Sigmoid colon (tissue), 7 donors: ENCODE data around the gene CFD. TPM values are rescaled to one million over a fixed set of nuclear protein-coding genes. Genes with fewer than 3 reads are reported as not detected.

Source experiments
- DNase-seq: peaks from one replicate; pipeline ENCODE4 v3.0.0-alpha.2; 2019
- H3K27ac ChIP-seq, 4 donors: fragments of 200-600 bp; sonication (generic); one replicate each; pipeline ENCODE4 v1.5.1; 2016 to 2019; ENCODE audit warnings: mild to moderate bottlenecking in 1 of 4
- H3K27me3 ChIP-seq, 3 donors: fragments of 200-600 bp; sonication (generic); one replicate each; pipeline ENCODE4 v1.5.1; 2019; ENCODE audit warnings: mild to moderate bottlenecking in 1 of 3
- H3K36me3 ChIP-seq, 4 donors: fragments of 200-600 bp; sonication (generic); one replicate each; pipeline ENCODE4 v1.5.1; 2016 to 2019
- H3K4me1 ChIP-seq, 4 donors: fragments of 200-600 bp; sonication (generic); one replicate each; pipeline ENCODE4 v1.5.1; 2017 to 2019
- H3K4me3 ChIP-seq, 4 donors: fragments of 200-600 bp; sonication (generic); one replicate each; pipeline ENCODE4 v1.5.1; 2017 to 2019; ENCODE audit warnings: mild to moderate bottlenecking in 2 of 4, moderate library complexity in 1 of 4
- H3K9me3 ChIP-seq, 4 donors: fragments of 200-600 bp in 3 of 4; sonication (generic) in 3 of 4; one replicate each; pipeline versions ENCODE4 v1.5.1 to v1.6.1; 2013 to 2019
- EP300 ChIP-seq, 4 donors: sonication (generic); formaldehyde crosslinking; IDR thresholded peaks; one replicate each; pipeline ENCODE4 v1.6.1; 2017; ENCODE audit warnings: antibody characterized with exemption in 4 of 4
- POLR2A ChIP-seq, 2 donors: fragments of 450-650 bp; IDR thresholded peaks; one replicate each; pipeline ENCODE4 v1.6.1; 2016; ENCODE audit warnings: antibody characterized with exemption in 2 of 2, mild to moderate bottlenecking in 2 of 2, moderate library complexity in 2 of 2
- POLR2AphosphoS5 ChIP-seq, 4 donors: sonication (generic); formaldehyde crosslinking; IDR thresholded peaks; one replicate each; pipeline ENCODE4 v1.6.1; 2017; ENCODE audit warnings: antibody characterized with exemption in 4 of 4
- WGBS, 2 donors: extraction: QIAGEN DNeasy Blood & Tissue Kit; methylation state at CpG; one replicate each; pipeline ENCODE4 v1.1.7; 2013; 5-methylcytosine and 5-hydroxymethylcytosine counted together
- intact Hi-C: fragments of 100-400 bp; cut with DNase I; formaldehyde crosslinking; loops from one replicate; pipeline ENCODE4 v1.15.1; 2023
- polyA plus RNA-seq, 3 donors: library from polyadenylated mRNA; stranded (reverse); fragments of 200-250 nt; gene quantifications; one replicate each; pipeline ENCODE4 v1.2.3, GENCODE V29; 2013
- total RNA-seq, 4 donors: library from RNA; depleted of rRNA; stranded (reverse); fragments of >200 nt; gene quantifications; one replicate each; pipeline ENCODE4 v1.1.0, GENCODE V29; 2016
- TF ChIP-seq, protein P1 (sequence below), 4 experiments: fragments of 450-650 bp in 3 of 4; fragments of 200-600 bp in 1 of 4; IDR thresholded peaks; one replicate each; pipeline ENCODE4 v1.5.1; 2016 to 2019; ENCODE audit warnings: antibody characterized with exemption in 4 of 4, mild to moderate bottlenecking in 3 of 4, moderate library complexity in 2 of 4
- donor health status: healthy with polysubstance abuse.
- donor health status: Bipolar disorder and iron deficiency.
- donor health status: healthy.

Gene CFD
- total and polyA plus RNA-seq, 7 donors: 29.1 to 830 (median 329) TPM

DNA sequence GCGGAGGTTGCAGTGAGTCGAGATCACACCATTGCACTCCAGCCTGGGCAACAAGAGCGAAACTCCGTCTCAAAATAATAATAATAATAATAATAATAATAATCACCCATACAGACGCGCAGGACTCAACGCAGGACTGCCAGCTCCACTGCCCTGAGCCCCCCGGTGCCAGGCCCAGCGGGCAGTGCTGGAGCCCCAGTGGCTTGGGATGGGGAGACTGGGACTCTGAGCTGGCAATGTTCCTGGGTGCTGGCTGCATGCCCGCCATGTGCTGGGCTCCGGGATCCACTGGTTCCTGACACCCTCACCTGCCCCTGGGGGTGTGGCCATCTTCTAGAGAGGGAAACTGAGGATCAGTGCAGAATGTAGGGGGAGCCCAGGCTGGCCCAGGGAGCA is 32.2 kb upstream of the CFD start:
- intact Hi-C loops: no loop called here
- Histone ChIP-seq H3K27ac (no peak overlapping the region), H3K4me1 (peaks cover 0 to 4% (median 3%) of the 10 kb centered on the region in 4 donors), H3K27me3 (peaks cover 13 to 64% (median 44%) of the 10 kb centered on the region in 3 donors), H3K36me3 (no peaks in the 10 kb centered on the region), H3K4me3 (no peak overlapping the region), H3K9me3 (no peaks in the 10 kb centered on the region)
- no peak for DNase-seq
- no peak for TF ChIP-seq EP300 (IDR thresholded peaks at IDR 0.05)
- no peak for TF ChIP-seq POLR2AphosphoS5 (IDR thresholded peaks at IDR 0.05)
- TF ChIP-seq POLR2A (IDR thresholded peaks at IDR 0.05): no peak
- TF ChIP-seq, protein P1, sequence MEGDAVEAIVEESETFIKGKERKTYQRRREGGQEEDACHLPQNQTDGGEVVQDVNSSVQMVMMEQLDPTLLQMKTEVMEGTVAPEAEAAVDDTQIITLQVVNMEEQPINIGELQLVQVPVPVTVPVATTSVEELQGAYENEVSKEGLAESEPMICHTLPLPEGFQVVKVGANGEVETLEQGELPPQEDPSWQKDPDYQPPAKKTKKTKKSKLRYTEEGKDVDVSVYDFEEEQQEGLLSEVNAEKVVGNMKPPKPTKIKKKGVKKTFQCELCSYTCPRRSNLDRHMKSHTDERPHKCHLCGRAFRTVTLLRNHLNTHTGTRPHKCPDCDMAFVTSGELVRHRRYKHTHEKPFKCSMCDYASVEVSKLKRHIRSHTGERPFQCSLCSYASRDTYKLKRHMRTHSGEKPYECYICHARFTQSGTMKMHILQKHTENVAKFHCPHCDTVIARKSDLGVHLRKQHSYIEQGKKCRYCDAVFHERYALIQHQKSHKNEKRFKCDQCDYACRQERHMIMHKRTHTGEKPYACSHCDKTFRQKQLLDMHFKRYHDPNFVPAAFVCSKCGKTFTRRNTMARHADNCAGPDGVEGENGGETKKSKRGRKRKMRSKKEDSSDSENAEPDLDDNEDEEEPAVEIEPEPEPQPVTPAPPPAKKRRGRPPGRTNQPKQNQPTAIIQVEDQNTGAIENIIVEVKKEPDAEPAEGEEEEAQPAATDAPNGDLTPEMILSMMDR (IDR thresholded peaks at IDR 0.05): no peak
- WGBS, 2 donors: 72 to 87% methylated on average over 11 of the region's 11 CpGs

DNA sequence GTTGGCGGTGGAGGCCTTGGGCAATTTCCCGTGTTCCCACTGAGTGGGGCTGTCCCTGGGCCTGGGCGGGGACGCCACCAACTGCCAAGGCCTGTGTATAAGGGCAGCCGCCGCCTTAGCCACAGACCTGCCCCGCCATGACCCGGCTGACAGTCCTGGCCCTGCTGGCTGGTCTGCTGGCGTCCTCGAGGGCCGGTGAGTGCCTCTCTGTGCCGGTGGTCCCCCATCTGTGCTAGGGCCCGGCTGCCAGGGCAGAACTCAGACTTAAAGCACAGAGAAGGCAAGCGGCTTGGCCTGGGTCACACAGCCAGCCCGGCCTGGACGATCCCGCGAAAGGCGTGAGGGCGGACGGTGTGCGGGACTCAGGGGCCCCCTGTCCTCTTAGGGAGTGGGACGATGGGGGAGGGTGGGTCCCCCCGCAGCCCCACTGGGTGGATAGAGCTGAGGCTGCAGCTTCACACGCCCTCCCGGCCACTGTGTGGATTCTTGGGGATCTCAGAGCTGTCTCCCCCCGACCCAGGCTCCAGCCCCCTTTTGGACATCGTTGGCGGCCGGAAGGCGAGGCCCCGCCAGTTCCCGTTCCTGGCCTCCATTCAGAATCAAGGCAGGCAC is 31.6 kb upstream of the CFD start, which contains the start of gene AZU1:
TSS of gene AZU1 (plus strand) at position 128 of the 612 bp plus-strand sequence. CDS start at position 138, 10 bp downstream.
- intact Hi-C loops: no loop called here
- peaks cover 8 to 60% (median 40%) of the 10 kb centered on the region in 3 donors for H3K27me3 ChIP-seq
- no peak within 1 kb of the TSS for H3K4me3 ChIP-seq
- no peaks in the 10 kb centered on the region for H3K4me1 ChIP-seq
- 37 to 67% methylated on average over 33 of the region's 33 CpGs for WGBS, 2 donors
- no peak for DNase-seq
- H3K27ac ChIP-seq: no peak within 1 kb of the TSS
- H3K9me3 ChIP-seq: no peaks in the 10 kb centered on the region
- no peaks in the 10 kb centered on the region for H3K36me3 ChIP-seq
- no peak for TF ChIP-seq POLR2A (IDR thresholded peaks at IDR 0.05)
- TF ChIP-seq POLR2AphosphoS5 (IDR thresholded peaks at IDR 0.05): no peak
- TF ChIP-seq, protein P1 (IDR thresholded peaks at IDR 0.05): no peak
- no peak for TF ChIP-seq EP300 (IDR thresholded peaks at IDR 0.05)

DNA sequence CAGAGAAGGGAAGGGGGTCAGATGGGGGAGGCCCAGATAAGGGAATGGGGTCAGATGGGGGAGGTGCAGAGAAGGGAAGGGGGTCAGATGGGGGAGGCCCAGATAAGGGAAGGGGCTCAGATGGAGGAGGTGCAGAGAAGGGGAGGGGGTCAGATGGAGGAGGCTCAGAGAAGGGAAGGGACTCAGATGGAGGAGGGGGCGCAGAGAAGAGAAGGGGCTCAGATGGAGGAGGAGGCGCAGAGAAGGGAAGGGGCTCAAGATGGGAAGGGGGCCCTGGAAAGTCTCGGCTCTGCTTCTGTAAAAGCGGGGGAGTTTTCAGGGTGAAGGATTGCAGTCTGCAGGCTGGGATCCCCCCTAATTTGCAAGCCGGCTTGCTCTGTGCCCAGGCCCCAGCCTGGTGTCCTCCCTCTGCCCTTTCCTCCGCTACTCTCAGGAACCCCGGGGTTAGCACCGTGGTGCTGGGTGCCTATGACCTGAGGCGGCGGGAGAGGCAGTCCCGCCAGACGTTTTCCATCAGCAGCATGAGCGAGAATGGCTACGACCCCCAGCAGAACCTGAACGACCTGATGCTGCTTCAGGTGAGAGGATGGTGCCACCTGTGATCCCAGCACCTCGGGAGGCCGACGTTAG is 30.2 kb upstream of the CFD start:
- H3K4me1 ChIP-seq: no peaks in the 10 kb centered on the region
- DNase-seq: no peak
- TF ChIP-seq POLR2AphosphoS5 (IDR thresholded peaks at IDR 0.05) (no peak), EP300 (IDR thresholded peaks at IDR 0.05) (no peak), POLR2A (IDR thresholded peaks at IDR 0.05) (no peak)
- TF ChIP-seq, protein P1 (IDR thresholded peaks at IDR 0.05): no peak
- H3K27ac ChIP-seq: no peak overlapping the region
- H3K4me3 ChIP-seq: no peak overlapping the region
- intact Hi-C loops: no loop called here
- H3K9me3 ChIP-seq: no peaks in the 10 kb centered on the region
- peaks cover 5 to 56% (median 27%) of the 10 kb centered on the region in 3 donors for H3K27me3 ChIP-seq
- H3K36me3 ChIP-seq: no peaks in the 10 kb centered on the region
- 57 to 72% methylated on average over 18 of the region's 18 CpGs for WGBS, 2 donors

DNA sequence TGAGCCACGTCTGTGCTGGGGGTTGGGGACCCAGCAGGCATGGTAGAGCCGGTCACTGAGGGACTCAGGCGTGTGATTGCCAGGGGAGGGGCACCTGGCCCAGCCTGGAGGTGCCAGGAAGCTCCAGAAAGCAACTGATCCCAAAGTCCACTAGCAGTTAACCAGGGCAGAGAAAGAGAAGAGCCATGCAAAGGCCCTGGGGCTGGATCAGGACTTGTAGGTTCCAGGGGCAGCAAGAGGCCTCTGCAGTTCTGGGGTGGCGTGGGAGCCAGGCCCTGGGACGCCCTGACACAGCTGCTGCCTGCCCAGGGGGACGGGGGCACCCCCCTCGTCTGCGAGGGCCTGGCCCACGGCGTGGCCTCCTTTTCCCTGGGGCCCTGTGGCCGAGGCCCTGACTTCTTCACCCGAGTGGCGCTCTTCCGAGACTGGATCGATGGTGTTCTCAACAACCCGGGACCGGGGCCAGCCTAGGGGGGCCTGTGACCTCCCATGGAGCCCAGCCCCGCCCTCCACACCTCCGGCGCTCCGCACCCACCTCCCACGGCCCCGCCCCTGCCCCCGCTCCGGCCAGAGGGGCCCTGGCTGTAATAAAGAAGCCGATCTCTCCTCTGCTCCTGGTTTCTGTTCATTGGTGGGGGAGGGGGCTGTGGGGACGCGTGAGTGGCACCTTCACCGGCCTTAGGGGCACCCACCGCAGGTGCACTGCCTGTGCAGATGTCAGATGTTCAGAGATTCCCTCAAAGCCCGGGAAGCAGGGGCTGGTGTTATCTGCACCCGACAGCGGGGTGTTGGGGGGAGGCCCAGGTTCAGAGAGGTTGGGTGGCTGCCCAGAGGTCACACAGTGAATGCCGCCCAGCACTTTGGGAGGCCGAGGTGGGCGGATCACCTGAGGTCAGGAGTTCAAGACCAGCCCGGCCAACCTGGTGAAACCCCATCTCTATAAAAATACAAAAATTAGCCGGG is 27.8 kb upstream of the CFD start:
- H3K36me3 ChIP-seq: no peaks in the 10 kb centered on the region
- whole genome bisulfite sequencing, 2 donors: 24 to 61% methylated on average over 38 of the region's 38 CpGs
- no peaks in the 10 kb centered on the region for H3K9me3 ChIP-seq
- H3K27ac ChIP-seq: no peak overlapping the region
- no peaks in the 10 kb centered on the region for H3K4me1 ChIP-seq
- intact Hi-C loops: no loop called here
- H3K4me3 ChIP-seq: no peak overlapping the region
- no peak for TF ChIP-seq POLR2A (IDR thresholded peaks at IDR 0.05)
- TF ChIP-seq POLR2AphosphoS5 (IDR thresholded peaks at IDR 0.05): no peak
- TF ChIP-seq, protein P1 (IDR thresholded peaks at IDR 0.05): no peak
- TF ChIP-seq EP300 (IDR thresholded peaks at IDR 0.05): no peak
- no peak for DNase-seq
- peaks cover 13 to 74% (median 42%) of the 10 kb centered on the region in 3 donors for H3K27me3 ChIP-seq
